Measurements from ENCODE around the gene DHX58.

GRCh38 chr17:42098730-42099399, 13.6 kb downstream of the DHX58 start:
- TF ChIP-seq CTCF (IDR thresholded peaks at IDR 0.05) (no peak), POLR2A (IDR thresholded peaks at IDR 0.05) (no peak)
